ENCODE data around the gene INSYN1. TPM values are rescaled to one million over a fixed set of nuclear protein-coding genes. Genes with fewer than 3 reads are reported as not detected.

The INSYN1 gene
- total and polyA plus RNA-seq, 2 of the 13 experiments (the other 11 are each of a cell fraction or from before 2014, with no cell fraction given) = not detected

GRCh38 chr15:73722425-73722824, 30.7 kb downstream of the INSYN1 start:
- no TSS peak for BruUV-seq (replicated peaks)
- no peak for TF ChIP-seq SAFB2 (CRISPR knock-in tag; IDR thresholded peaks at IDR 0.05; ENCODE audit: borderline replicate concordance, low read depth)
- Histone ChIP-seq H3K27ac (ENCODE audit: extremely low read length, insufficient read depth, low read length) (no peak overlapping the region), H3K9ac (ENCODE audit: insufficient read depth, low read depth, low read length) (no peak overlapping the region), H2AFZ (ENCODE audit: low read length) (no peak overlapping the region), H3K27me3 (ENCODE audit: control insufficient read depth in 1 of 2, insufficient read depth in 2 of 2, low read length in 2 of 2) (peaks cover 5 to 31% of the 10 kb centered on the region in 2 experiments; a peak in 3 of 5 replicates), H4K20me1 (ENCODE audit: insufficient read depth, low read length) (0 out of 2 replicates have a peak, but pooled peaks cover 2% of the 10 kb centered on the region), H3K4me3 (replicated peaks in 1 of 3; ENCODE audit: insufficient read depth in 1 of 3, low read depth in 2 of 3, low read length in 3 of 3) (no peak overlapping the region), H3K4me1 (ENCODE audit: insufficient read depth, low read length) (no peaks in the 10 kb centered on the region), H3K79me2 (ENCODE audit: insufficient read depth, low read length) (no peaks in the 10 kb centered on the region), H3K9me3 (ENCODE audit: low read length) (no peaks in the 10 kb centered on the region), H3K36me3 (replicated peaks in 1 of 2; ENCODE audit: control insufficient read depth in 1 of 2, insufficient read depth in 2 of 2, low read length in 2 of 2) (no peaks in the 10 kb centered on the region), H3K4me2 (ENCODE audit: low read depth, low read length) (no peak overlapping the region)
- ChIA-PET CTCF (ENCODE audit: low intra/inter-chr PET ratio, low total read pairs) (no interaction called here), POLR2A (no interaction called here)
- in situ Hi-C loops (cut with HindIII; ENCODE audit: extremely low pct_ligation_motif_present, low pct_unique_long_range_greater_than_20kb) (no loop called here), intact Hi-C loops (cut with micrococcal nuclease; ENCODE audit: unreplicated experiment) (no loop called here)
- 83% methylated on average over 3 of the region's 3 CpGs for WGBS (ENCODE audit: low lambda C conversion rate)
- DNase-seq (ENCODE audit: low spot score) = no peak
- FAIRE-seq = no peak
- ATAC-seq = no peak

- in situ Hi-C loops (cut with HindIII; ENCODE audit: extremely low pct_ligation_motif_present, low pct_unique_long_range_greater_than_20kb) = no loop called here
- no peak overlapping the region for H3K4me3 ChIP-seq (replicated peaks in 1 of 3; ENCODE audit: insufficient read depth in 1 of 3, low read depth in 2 of 3, low read length in 3 of 3)
- ChIA-PET POLR2A (no interaction called here), CTCF (ENCODE audit: low intra/inter-chr PET ratio, low total read pairs) (no interaction called here)
- H3K4me2 ChIP-seq (ENCODE audit: low read depth, low read length) = no peak overlapping the region
- 14% methylated on average over 4 of the region's 4 CpGs for WGBS (ENCODE audit: low lambda C conversion rate)
- no peak overlapping the region for H3K27ac ChIP-seq (ENCODE audit: extremely low read length, insufficient read depth, low read length)
- ATAC-seq = no peak
- intact Hi-C loops (cut with micrococcal nuclease; ENCODE audit: unreplicated experiment) = no loop called here
- H3K9ac ChIP-seq (ENCODE audit: insufficient read depth, low read depth, low read length) = no peak overlapping the region
- H3K79me2 ChIP-seq (ENCODE audit: insufficient read depth, low read length) = no peaks in the 10 kb centered on the region
- H3K4me1 ChIP-seq (ENCODE audit: insufficient read depth, low read length) = no peaks in the 10 kb centered on the region
- no TSS peak for BruUV-seq (replicated peaks)
- H3K36me3 ChIP-seq (replicated peaks in 1 of 2; ENCODE audit: control insufficient read depth in 1 of 2, insufficient read depth in 2 of 2, low read length in 2 of 2) = 0 out of 5 replicates have a peak, but pooled peaks cover 0 to 1% of the 10 kb centered on the region in 2 experiments
- H4K20me1 ChIP-seq (ENCODE audit: insufficient read depth, low read length) = 0 out of 2 replicates have a peak, but pooled peaks cover 2% of the 10 kb centered on the region
- H3K27me3 ChIP-seq (ENCODE audit: control insufficient read depth in 1 of 2, insufficient read depth in 2 of 2, low read length in 2 of 2) = peaks cover 5 to 23% of the 10 kb centered on the region in 2 experiments; a peak in 2 of 5 replicates
- H2AFZ ChIP-seq (ENCODE audit: low read length) = no peak overlapping the region
- no peak for TF ChIP-seq TBL1XR1 (IDR thresholded peaks at IDR 0.05; ENCODE audit: borderline replicate concordance, low read length, partially characterized antibody)
- TF ChIP-seq ZNF703 (CRISPR knock-in tag; IDR thresholded peaks at IDR 0.05; ENCODE audit: borderline replicate concordance) = no peak
- no peak for TF ChIP-seq HOXA5 (CRISPR knock-in tag; IDR thresholded peaks at IDR 0.05)
- no peak for TF ChIP-seq ZNF772 (CRISPR knock-in tag; IDR thresholded peaks at IDR 0.05)
- TF ChIP-seq NFKB2 (CRISPR knock-in tag; IDR thresholded peaks at IDR 0.05; ENCODE audit: borderline replicate concordance) = no peak
- TF ChIP-seq TFDP1 (CRISPR knock-in tag; IDR thresholded peaks at IDR 0.05; ENCODE audit: borderline replicate concordance) = no peak
- no peak for TF ChIP-seq PBX3 (CRISPR knock-in tag; IDR thresholded peaks at IDR 0.05; ENCODE audit: borderline replicate concordance)
- DNase-seq (ENCODE audit: low spot score) = no peak
- no peaks in the 10 kb centered on the region for H3K9me3 ChIP-seq (ENCODE audit: low read length)
- no peak for FAIRE-seq
Measured at GRCh38 chr15:73718694-73719093, 34.5 kb downstream of the INSYN1 start.

All from HepG2 (cell line).